Measurements from ENCODE around the gene SUPT20H.
A peak's percentile ranks its signal among the peaks of the same experiment; 100 is the strongest.

The SUPT20H gene

GRCh38 chr13:36999054-36999714, 60.3 kb downstream of the SUPT20H start, which contains the start of gene ALG5:
ALG5 (minus strand) TSS chr13:36999340; CDS start chr13:36999300, 40 bp downstream.
- Histone ChIP-seq H3K4me1 (ENCODE audit: control insufficient read depth, insufficient read depth, low read length) (peaks cover 25% of the 10 kb centered on the region), H3K4me2 (ENCODE audit: low read length) (peak within 1 kb of the TSS; percentile 95), H3K27me3 (ENCODE audit: control insufficient read depth, insufficient read depth, low read length) (no peaks in the 10 kb centered on the region), H3K4me3 (ENCODE audit: low read length) (peak within 1 kb of the TSS; percentile 83), H3K9me3 (replicated peaks; ENCODE audit: low read length) (no peaks in the 10 kb centered on the region), H3K36me3 (ENCODE audit: insufficient read depth, low read length) (peaks cover 24% of the 10 kb centered on the region), H3K9ac (ENCODE audit: low read depth, low read length) (peak within 1 kb of the TSS; percentile 95)

DNA sequence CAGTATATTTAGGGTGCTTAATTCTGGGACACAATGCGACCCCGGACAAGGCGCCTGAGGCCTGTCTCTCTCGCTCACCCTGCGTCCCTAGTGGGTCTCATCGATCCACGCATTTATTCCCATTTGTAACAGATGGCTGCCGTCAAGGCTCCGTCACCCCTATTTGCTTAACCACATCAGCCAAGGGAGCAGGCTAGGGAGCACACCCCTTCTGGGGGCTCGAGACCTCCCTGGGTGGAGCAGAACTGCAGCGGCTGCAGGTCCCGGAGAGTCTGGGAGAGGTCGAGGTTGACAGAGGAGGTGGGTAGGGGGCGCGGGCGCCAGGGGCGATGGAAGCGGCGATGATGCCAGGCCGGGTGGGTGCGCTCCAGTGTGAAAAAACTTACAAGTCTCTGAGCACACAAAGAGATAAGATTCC, 60.9 kb downstream of the SUPT20H start:
- Histone ChIP-seq H3K4me1 (ENCODE audit: control insufficient read depth, insufficient read depth, low read length) (peaks cover 25% of the 10 kb centered on the region), H3K9me3 (replicated peaks; ENCODE audit: low read length) (no peaks in the 10 kb centered on the region), H3K9ac (ENCODE audit: low read depth, low read length) (peak overlapping the region; percentile 95), H3K27me3 (ENCODE audit: control insufficient read depth, insufficient read depth, low read length) (no peaks in the 10 kb centered on the region), H3K36me3 (ENCODE audit: insufficient read depth, low read length) (peaks cover 26% of the 10 kb centered on the region), H3K4me3 (ENCODE audit: low read length) (peak overlapping the region; percentile 83), H3K4me2 (ENCODE audit: low read length) (peak overlapping the region; percentile 95)

- H3K4me1 ChIP-seq (ENCODE audit: control insufficient read depth, insufficient read depth, low read length): peaks cover 25% of the 10 kb centered on the region
- no peaks in the 10 kb centered on the region for H3K27me3 ChIP-seq (ENCODE audit: control insufficient read depth, insufficient read depth, low read length)
- H3K4me2 ChIP-seq (ENCODE audit: low read length): peak overlapping the region; percentile 95
- peak overlapping the region; percentile 83 for H3K4me3 ChIP-seq (ENCODE audit: low read length)
- peaks cover 27% of the 10 kb centered on the region for H3K36me3 ChIP-seq (ENCODE audit: insufficient read depth, low read length)
- H3K9me3 ChIP-seq (replicated peaks; ENCODE audit: low read length): no peaks in the 10 kb centered on the region
- peak overlapping the region; percentile 95 for H3K9ac ChIP-seq (ENCODE audit: low read depth, low read length)
These were observed 61.6 kb downstream of the SUPT20H start for GRCh38 chr13:36997716-36998427.

GRCh38 chr13:36992362-36992761, 67.1 kb downstream of the SUPT20H start:
- Histone ChIP-seq H3K36me3 (ENCODE audit: insufficient read depth, low read length) (peaks cover 78% of the 10 kb centered on the region), H3K4me2 (ENCODE audit: low read length) (no peak overlapping the region), H3K9ac (ENCODE audit: low read depth, low read length) (no peak overlapping the region), H3K9me3 (replicated peaks; ENCODE audit: low read length) (no peaks in the 10 kb centered on the region), H3K4me1 (ENCODE audit: control insufficient read depth, insufficient read depth, low read length) (peaks cover 6% of the 10 kb centered on the region), H3K4me3 (ENCODE audit: low read length) (no peak overlapping the region), H3K27me3 (ENCODE audit: control insufficient read depth, insufficient read depth, low read length) (no peaks in the 10 kb centered on the region)

DNA sequence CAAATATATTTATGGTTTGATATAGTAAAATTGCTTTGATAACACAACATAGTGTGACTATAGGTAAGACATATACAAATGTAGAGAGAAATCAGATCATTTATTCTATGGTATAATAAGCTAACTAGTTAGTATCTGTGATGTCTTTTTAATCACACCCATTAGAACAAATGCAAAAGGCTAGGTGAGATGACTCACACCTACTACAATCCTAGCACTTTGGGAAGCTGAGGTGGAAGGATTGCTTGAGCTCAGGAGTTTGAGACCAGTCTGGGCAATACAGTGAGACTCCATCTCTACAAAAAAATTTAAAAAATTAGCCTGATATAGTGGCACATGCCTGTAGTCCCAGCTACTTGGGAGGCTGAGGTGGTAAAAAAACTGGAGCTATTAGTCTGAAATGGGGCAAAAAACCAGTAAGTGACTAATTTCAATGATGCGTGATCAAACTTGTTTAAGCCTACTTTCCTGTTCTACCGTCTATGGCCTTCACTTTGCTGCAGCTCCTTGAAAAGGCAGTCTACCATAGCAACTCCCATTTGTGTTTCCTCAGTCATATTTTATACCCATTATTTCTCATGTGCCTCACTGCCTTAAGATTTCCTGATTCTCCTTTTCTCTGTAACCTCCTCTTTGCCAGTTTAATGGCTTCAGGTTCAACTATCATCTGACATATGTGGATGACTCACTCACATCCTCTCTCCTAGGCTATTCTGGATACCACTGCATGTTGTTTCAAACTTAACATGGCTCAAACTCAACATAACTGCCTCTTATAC, 72.8 kb downstream of the SUPT20H start:
- Histone ChIP-seq H3K9ac (ENCODE audit: low read depth, low read length) (no peak overlapping the region), H3K4me2 (ENCODE audit: low read length) (no peak overlapping the region), H3K9me3 (replicated peaks; ENCODE audit: low read length) (no peaks in the 10 kb centered on the region), H3K4me1 (ENCODE audit: control insufficient read depth, insufficient read depth, low read length) (peaks cover 8% of the 10 kb centered on the region), H3K4me3 (ENCODE audit: low read length) (no peak overlapping the region), H3K36me3 (ENCODE audit: insufficient read depth, low read length) (peaks cover 85% of the 10 kb centered on the region), H3K27me3 (ENCODE audit: control insufficient read depth, insufficient read depth, low read length) (no peaks in the 10 kb centered on the region)

DNA sequence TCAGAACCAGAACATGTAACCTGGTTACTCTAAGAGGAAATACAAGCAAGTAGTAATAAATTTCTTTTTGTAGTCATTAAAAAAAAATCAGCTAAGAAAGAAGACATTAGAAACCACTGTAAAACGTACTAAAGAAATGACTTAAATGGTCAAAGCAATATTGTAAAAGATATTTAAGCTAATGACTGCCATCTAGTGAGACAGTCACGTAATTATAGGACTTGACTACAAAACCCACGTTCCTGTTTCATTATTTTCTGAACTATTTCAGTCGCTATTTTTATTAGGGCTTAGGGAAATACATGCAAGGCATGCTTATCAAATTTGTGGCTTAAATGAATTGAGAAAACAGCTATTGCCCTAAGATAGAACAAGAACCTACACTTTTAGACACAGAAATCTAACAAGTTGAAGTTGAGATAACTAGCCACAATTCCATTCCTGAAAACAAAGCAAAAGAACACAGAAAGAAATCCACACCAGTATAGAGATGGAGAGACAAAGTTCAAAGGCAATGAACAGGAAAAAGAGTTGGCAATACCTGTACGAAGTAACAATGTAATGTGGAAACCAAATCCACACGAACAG, 78.2 kb downstream of the SUPT20H start:
- Histone ChIP-seq H3K4me2 (ENCODE audit: low read length) (no peak overlapping the region), H3K9me3 (replicated peaks; ENCODE audit: low read length) (no peaks in the 10 kb centered on the region), H3K27me3 (ENCODE audit: control insufficient read depth, insufficient read depth, low read length) (no peaks in the 10 kb centered on the region), H3K4me3 (ENCODE audit: low read length) (no peak overlapping the region), H3K9ac (ENCODE audit: low read depth, low read length) (no peak overlapping the region), H3K36me3 (ENCODE audit: insufficient read depth, low read length) (peaks cover 56% of the 10 kb centered on the region), H3K4me1 (ENCODE audit: control insufficient read depth, insufficient read depth, low read length) (peaks cover 5% of the 10 kb centered on the region)

DNA sequence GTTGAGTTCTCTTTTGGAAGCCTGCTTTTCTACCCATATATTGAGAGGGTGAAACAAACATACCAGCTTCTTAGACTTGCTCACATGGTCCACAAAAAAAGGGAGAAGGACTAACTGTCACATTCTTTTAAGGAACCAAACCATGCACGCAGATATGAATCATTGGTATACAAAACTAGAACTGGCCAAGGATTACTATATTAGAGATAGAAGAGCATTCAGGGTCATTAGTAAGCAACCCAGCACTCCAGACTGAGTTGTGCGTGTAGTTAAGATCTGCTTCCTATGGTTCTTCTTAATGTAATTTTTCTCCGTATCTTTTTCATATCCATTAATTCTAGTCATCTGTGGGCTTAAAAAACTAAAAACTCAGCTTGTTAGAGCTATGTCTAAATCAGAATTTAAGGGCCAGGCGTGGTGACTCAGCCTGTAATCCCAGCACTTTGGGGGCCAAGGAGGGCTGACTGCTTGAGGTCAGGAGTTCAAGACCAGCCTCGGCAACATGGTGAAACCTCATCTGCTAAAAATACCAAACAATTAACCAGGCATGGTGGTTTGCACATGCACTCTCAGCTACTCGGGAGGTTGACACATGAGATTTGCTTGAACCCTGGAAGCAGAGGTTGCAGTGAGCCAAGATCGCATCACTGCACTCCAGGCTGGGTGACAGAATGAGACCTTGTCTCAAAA, 80.0 kb downstream of the SUPT20H start:
- Histone ChIP-seq H3K9me3 (replicated peaks; ENCODE audit: low read length) (no peaks in the 10 kb centered on the region), H3K9ac (ENCODE audit: low read depth, low read length) (no peak overlapping the region), H3K4me2 (ENCODE audit: low read length) (no peak overlapping the region), H3K4me1 (ENCODE audit: control insufficient read depth, insufficient read depth, low read length) (peaks cover 5% of the 10 kb centered on the region), H3K27me3 (ENCODE audit: control insufficient read depth, insufficient read depth, low read length) (no peaks in the 10 kb centered on the region), H3K4me3 (ENCODE audit: low read length) (no peak overlapping the region), H3K36me3 (ENCODE audit: insufficient read depth, low read length) (peaks cover 48% of the 10 kb centered on the region)

DNA sequence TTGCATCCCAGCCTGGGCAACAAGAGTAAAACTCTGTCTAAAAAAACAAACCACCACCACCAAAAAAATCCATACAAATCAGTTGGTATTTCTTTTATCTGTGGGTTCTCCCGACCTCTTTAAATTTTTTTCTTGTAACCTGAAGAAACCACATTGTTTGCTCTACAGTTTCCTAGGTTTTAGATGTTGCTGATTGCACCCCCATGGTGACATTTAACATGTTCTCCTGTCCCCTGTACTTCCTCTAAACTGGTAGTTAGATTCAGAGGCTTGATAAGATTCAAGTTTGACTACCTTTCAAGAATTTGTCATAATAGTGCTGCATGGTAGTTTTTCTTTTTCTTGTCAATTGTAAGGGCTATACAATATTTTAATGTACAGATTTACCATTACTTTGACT, 84.3 kb downstream of the SUPT20H start:
- Histone ChIP-seq H3K4me1 (ENCODE audit: control insufficient read depth, insufficient read depth, low read length) (peaks cover 5% of the 10 kb centered on the region), H3K4me3 (ENCODE audit: low read length) (no peak overlapping the region), H3K27me3 (ENCODE audit: control insufficient read depth, insufficient read depth, low read length) (no peaks in the 10 kb centered on the region), H3K9me3 (replicated peaks; ENCODE audit: low read length) (no peaks in the 10 kb centered on the region), H3K9ac (ENCODE audit: low read depth, low read length) (no peak overlapping the region), H3K4me2 (ENCODE audit: low read length) (no peak overlapping the region), H3K36me3 (ENCODE audit: insufficient read depth, low read length) (peaks cover 37% of the 10 kb centered on the region)

DNA sequence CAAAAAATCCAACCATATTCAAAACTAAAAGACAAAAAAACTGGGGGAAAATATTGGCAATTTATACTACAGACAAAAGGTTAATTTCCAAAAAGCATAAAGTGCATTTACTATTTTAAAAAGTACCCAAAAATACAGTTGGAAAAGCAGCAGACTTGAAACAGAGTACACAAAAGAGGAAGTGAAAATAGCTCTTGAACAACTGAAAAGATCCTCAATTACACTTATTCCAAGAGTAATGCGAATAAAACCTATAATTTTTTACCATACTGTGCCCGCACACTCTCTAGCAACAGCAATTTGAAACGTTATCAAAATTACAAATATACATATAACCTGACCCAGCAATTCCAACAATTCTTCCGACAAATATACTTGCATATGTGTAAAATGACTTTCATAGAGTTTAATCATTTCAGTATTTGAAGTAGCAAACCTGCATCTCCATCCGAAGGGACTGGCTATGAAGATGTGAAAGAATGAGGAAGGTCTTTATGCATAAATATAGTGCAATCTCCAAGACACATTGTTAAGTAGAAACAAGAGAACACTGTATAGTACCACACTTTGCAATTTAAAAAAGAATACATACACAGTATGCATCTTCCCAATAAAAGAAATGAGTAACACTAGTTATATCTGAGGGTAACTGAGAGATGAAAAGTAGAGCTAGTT, 85.7 kb downstream of the SUPT20H start:
- Histone ChIP-seq H3K4me1 (ENCODE audit: control insufficient read depth, insufficient read depth, low read length) (no peaks in the 10 kb centered on the region), H3K4me3 (ENCODE audit: low read length) (no peak overlapping the region), H3K4me2 (ENCODE audit: low read length) (no peak overlapping the region), H3K27me3 (ENCODE audit: control insufficient read depth, insufficient read depth, low read length) (no peaks in the 10 kb centered on the region), H3K36me3 (ENCODE audit: insufficient read depth, low read length) (peaks cover 31% of the 10 kb centered on the region), H3K9ac (ENCODE audit: low read depth, low read length) (no peak overlapping the region), H3K9me3 (replicated peaks; ENCODE audit: low read length) (no peaks in the 10 kb centered on the region)

- no peak overlapping the region for H3K4me2 ChIP-seq (ENCODE audit: low read length)
- H3K9ac ChIP-seq (ENCODE audit: low read depth, low read length): no peak overlapping the region
- H3K4me1 ChIP-seq (ENCODE audit: control insufficient read depth, insufficient read depth, low read length): no peaks in the 10 kb centered on the region
- no peaks in the 10 kb centered on the region for H3K9me3 ChIP-seq (replicated peaks; ENCODE audit: low read length)
- H3K36me3 ChIP-seq (ENCODE audit: insufficient read depth, low read length): peaks cover 38% of the 10 kb centered on the region
- no peak overlapping the region for H3K4me3 ChIP-seq (ENCODE audit: low read length)
- H3K27me3 ChIP-seq (ENCODE audit: control insufficient read depth, insufficient read depth, low read length): no peaks in the 10 kb centered on the region
These were observed 86.5 kb downstream of the SUPT20H start for GRCh38 chr13:36973009-36973408.
